Activated CD4-positive, CD25-positive, alpha-beta regulatory T cell treated with anti-CD3 and anti-CD28 coated beads, Interleukin-2, amount 50 U/mL, for 16 hours (primary cell): ENCODE measurements around the gene LILRB1.
"Not testable (repeated sequence)": the region's sequence is repeated elsewhere in the genome, so short reads cannot be mapped to it uniquely, and the experiment has no call there.

Experiments used
- DNase-seq: peaks from one replicate; pipeline ENCODE4 v3.0.0-alpha.2; 2020; ENCODE audit warnings: low read depth, low spot score

Gene LILRB1

DNA sequence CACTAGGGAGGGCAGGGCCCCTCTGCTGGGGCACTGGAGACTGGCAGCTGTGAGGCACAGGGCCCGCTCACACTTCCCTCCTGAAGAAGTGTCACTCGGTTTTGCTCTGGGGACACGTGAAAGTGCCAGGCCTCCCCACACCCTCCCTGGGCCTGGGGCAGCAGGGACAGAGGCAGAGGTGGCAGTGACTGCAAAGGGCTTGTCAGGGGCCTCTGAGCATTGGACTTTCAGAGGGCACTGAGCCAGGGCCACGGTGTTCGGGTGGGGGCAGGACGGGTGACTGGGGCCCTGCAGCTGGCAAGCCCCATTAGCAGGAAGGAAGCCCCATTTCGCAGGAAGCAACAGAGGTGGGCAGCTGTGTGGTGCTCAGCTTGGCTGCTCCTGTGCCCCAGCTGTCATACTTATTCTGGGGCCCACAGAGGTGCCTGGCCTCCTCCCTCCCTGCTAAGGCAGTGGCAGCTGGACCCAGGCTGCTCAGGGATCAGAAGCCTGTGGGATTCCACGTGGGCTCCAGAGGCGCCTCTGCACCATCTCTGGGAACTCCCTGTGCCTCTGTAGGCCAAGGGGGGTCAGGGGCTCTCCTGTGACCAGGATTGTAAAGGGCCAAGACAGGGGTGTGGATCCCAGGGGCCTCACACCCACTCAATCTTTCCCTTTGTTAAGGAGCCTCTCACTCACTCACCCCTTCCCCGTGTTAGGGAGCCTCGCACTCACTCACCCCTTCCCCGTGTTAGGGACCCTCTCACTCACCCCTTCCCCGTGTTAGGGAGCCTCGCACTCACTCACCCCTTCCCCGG is 5.2 kb upstream of the LILRB1 start:
- DNase-seq = not testable (repeated sequence)

DNA sequence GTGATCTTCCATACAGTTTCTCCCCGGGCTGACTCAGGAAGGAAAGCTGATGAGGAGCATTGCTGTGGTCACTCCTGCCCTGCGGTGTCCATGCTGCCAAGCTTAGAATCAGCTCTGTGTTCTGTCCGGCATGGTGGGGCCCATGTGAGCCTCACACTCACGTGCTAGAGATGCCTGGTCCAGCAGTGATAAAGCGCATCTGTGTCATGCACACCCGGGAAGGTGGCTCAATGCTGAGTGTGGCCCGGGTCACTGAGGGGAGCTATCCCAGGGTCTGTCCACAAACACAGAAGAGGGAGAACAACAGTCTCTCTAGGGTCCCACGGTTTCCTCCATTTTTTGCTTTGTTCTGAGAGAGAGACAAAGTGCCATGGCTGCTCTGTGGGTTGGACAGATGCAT is 3.5 kb upstream of the LILRB1 start:
- no peak for DNase-seq

DNA sequence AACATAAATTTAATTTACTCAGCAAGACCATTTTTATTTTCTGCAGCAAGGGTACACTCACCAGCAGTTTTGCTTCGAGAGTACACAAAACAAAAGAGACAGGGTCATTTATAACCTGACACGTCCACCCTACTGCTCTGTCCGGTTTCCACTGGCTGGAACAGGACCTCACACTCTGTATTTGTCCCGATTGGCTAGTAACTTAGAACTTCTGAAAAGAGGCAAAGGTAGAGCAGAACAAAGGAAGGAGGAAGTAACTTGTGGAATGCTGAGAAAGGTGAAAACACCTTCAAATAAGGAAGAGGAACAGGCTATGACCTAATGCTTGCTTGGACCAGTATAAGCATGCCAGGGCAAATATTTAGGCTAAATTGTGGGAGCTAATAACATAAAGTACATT is 2.4 kb upstream of the LILRB1 start:
- DNase-seq = not testable (repeated sequence)

DNA sequence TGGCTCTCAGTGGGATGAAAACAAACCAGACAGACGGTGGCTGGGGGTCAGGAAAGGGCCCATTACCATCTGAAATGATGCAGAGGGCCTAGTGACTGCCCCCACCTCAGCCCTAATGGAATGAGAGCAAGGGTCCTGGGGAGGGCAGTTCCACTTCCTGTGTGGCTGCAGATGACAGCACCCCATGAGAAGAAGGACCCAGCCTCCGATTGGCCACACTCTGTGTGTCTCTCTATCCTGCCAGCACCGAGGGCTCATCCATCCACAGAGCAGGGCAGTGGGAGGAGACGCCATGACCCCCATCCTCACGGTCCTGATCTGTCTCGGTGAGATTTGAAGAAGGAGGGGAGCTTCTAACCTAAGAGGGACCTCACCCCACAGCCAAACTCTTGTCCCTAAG is 498 bp downstream of the LILRB1 start:
- DNase-seq = no peak

DNA sequence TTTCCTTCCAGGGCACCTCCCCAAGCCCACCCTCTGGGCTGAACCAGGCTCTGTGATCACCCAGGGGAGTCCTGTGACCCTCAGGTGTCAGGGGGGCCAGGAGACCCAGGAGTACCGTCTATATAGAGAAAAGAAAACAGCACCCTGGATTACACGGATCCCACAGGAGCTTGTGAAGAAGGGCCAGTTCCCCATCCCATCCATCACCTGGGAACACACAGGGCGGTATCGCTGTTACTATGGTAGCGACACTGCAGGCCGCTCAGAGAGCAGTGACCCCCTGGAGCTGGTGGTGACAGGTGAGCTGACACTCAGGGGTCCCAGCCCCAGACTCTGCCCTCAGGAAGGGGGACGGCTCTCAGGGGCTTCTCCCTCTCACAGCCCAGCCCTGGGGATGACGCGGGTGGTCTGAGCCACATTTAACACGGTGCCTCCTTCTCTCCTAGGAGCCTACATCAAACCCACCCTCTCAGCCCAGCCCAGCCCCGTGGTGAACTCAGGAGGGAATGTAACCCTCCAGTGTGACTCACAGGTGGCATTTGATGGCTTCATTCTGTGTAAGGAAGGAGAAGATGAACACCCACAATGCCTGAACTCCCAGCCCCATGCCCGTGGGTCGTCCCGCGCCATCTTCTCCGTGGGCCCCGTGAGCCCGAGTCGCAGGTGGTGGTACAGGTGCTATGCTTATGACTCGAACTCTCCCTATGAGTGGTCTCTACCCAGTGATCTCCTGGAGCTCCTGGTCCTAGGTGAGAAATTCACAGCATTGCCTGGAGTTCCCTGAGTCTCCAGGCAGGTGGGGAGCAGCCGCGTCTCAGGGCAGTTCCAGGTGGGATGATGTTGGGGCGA is 1.4 kb downstream of the LILRB1 start:
- not testable (repeated sequence) for DNase-seq

DNA sequence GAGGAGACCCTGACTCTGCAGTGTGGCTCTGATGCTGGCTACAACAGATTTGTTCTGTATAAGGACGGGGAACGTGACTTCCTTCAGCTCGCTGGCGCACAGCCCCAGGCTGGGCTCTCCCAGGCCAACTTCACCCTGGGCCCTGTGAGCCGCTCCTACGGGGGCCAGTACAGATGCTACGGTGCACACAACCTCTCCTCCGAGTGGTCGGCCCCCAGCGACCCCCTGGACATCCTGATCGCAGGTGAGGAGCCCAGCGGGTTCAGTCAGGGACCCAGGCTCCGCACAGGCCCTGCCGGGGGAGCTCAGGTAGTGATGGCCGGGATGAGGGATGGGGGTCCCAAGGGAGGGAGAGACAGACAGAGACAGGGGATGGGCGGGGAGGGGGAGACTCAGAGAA is 2.2 kb downstream of the LILRB1 start:
- not testable (repeated sequence) for DNase-seq

DNA sequence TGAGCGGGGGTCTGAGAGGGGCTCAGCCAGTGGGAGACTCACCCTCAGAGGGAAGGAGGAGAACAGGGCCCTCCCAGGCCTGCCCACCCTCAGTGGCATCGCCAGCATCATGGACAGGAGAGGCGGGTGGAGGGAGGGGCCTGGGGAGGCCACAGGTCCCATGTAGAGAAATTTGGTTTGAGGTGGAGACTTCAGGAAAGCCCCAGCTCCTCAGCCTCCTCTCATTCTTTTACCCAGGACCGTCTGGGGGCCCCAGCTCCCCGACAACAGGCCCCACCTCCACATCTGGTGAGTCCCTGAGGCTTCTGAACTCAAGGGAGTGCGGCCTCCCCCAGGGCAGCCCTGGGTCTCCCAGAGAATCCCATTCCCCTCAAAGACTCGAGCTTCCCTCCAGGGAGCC is 3.1 kb downstream of the LILRB1 start:
- DNase-seq = no peak

DNA sequence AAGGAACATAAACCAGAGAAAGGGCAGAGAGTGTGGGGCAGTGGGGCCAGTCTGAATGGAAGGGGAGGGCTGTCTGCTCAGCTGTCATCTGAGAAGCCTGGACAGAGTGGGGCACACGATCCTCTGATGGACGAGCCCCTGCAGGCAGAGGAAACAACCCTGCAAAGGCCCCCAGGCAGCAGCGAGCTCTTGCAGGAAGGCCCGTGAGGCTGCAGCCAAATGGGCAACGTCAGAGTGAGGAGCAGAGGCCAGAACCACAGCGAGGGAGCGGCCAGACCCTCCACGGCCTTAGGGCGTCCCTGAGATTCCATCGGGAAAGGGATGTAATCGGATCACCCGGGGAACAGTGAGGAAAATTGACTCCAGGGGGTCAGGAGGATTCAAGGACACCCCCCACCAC is 5.8 kb downstream of the LILRB1 start:
- DNase-seq = not testable (repeated sequence)

DNA sequence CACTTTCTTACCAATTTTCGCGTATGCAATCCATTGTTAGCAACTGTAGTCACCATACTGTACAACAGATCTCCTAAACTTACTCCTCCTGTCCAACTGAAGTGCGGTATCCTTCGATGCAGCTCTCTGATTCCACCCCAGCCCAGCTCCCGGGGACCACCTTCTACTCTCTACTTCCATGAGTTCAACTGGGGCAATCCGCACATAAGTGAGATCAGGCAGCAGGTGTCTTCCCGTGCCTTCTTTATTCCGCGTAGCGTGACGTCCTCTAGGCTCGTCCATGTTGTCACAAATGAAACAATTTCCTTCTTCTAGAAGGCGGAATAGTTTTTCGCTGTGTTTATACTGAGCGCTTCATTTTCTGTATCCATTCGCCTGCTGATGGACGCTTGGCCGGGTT is 8.4 kb downstream of the LILRB1 start:
- no peak for DNase-seq

DNA sequence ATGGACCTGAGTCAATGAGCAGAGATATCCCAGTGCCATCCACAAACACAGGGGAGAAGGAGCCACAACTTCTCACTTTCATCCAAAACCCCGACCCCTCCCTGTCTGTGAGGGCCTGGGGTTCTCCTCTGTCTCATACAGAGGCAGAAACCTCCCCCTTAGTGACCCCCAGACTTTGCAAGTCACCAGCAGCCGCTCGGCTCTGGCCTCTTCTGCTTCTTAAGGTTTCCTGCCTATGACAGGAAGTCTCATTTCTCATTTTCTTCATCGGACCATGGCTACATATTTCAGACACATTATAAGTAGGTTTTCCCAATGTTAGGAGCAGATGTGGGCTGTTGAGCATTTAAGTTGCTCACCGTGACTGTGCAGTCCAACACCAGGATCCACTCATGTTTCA is 12.7 kb downstream of the LILRB1 start:
- DNase-seq = not testable (repeated sequence)

DNA sequence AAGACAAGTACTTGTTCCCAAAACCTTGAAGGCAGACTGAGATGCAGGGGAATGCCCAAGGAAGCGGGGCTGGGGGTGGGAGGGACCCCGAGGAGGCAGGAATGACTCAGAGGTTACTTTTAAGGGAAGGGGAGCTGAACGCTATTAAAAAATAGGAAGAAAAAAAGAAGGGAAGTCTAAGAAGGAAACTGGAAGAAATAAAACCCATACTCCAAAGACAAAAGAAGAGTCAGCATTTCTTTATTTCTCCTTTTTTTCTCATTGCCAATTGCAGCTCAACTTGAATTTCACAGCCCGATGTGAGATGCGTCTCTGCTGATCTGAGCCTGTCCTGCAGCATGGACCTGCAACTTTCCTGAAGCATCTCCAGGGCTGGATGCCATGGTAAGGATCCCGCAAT is 13.3 kb downstream of the LILRB1 start:
- not testable (repeated sequence) for DNase-seq

DNA sequence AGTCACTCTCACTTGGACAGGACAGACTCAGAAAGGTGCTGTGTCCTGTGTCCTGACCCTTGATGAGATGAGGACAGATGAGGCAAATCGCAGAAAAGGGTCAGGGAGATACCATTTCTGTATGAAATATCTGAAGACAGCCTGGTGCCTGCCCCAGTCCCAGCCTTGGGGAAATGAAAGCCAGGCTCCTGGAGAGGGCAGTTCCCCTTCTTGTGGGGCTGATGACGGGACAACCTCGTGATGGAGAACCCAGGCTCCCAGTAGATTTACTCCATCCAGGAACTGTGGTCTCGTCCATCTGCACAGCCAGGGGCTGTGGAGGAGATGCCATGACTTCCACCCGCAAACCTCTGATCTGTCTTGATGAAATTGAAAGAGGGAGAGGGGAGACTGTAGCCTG is 13.8 kb downstream of the LILRB1 start:
- no peak for DNase-seq

DNA sequence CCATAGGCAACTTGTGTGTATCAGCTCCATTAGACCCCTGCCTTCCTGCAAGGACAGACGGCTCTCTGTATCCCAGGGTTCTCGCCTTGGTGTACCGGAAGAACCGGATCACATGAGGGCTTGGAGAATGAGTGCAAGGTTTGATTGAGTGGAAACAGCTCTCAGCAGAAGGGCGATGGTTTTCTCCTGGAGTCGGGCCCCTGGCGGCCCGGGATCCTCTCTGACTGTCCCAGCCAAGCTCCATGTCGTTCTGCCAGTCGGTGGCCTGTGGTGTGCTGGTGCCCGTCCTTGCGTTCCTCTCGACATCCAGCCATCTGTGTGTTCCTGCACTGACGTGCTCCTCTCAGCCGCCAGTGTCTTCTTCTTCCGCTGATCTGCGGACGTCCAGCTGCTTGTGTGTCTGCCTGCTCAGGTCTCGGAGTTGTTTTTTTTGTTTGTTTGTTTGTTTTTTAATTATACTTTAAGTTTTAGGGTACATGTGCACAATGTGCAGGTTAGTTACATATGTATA is 16.1 kb downstream of the LILRB1 start:
- DNase-seq = no peak

DNA sequence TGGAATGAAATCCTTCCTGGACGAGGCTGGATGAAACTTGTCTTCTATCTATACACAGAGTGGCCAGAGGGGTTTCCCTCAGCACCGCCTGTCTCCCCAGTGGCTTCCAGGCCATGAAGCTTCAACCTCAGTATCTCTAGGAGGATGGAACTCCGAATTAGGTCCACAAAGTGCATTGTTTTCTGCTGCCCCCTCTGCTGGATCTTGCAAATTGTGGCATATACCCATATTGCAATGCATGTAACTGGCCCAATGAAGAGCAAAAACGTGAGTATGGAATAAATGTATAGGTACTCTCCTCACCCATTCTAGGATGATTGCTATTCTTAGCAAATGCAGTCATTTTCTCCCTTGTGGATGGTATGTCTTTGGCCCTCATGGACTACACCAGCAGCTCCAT is 17.8 kb downstream of the LILRB1 start:
- no peak for DNase-seq

DNA sequence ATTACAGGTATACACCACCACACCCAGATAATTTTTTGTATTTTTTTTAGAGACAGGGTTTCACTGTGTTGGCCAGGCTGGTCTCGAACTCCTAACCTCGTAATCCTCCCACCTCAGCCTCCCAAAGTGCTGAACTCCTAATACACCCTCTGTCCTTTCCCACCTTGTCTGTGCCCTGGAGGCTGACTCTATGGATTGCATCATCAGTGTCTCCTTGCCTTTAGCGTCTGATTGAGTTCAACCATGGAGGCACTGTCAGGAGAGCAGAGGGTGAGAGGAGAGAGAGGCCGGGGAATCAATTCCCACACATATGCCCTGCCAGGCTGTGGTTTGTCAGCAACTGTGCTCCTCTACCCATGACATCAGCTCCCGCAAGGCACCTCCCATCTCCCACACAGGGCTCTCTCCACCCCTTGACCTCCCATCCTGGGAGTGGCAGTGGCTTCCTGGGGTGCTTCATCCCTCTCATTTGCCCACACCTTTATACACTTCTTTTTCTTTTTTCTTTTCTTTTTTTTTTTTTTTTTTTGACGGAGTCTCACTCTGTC is 19.9 kb downstream of the LILRB1 start:
- no peak for DNase-seq

DNA sequence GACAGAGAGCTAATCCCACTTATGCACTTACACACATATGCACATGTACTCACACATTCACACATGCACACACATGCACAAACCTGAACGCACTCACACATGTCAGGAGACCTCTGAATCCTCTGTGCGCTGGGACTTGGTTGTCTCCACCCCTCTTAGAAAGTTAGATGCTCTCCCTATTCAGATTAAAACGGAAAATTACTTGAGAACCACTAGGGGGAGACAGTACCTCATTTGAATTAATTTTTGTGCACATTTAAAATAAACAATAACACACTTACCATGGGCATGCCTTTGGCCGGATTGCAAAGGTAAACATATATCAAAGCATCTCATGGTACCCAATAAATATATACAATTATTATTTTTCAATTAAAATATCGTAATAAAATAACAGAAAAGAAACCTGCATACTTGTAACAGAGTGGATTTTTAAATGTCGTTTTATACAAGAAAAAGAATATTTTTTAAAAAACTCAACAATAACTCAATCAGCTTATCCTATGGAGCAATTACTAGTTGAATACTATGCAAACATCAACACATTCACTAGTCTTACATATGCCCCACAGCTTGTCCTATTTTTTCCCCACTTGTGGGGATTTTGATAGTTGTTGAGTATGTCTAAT is 23.0 kb downstream of the LILRB1 start:
- no peak for DNase-seq

DNA sequence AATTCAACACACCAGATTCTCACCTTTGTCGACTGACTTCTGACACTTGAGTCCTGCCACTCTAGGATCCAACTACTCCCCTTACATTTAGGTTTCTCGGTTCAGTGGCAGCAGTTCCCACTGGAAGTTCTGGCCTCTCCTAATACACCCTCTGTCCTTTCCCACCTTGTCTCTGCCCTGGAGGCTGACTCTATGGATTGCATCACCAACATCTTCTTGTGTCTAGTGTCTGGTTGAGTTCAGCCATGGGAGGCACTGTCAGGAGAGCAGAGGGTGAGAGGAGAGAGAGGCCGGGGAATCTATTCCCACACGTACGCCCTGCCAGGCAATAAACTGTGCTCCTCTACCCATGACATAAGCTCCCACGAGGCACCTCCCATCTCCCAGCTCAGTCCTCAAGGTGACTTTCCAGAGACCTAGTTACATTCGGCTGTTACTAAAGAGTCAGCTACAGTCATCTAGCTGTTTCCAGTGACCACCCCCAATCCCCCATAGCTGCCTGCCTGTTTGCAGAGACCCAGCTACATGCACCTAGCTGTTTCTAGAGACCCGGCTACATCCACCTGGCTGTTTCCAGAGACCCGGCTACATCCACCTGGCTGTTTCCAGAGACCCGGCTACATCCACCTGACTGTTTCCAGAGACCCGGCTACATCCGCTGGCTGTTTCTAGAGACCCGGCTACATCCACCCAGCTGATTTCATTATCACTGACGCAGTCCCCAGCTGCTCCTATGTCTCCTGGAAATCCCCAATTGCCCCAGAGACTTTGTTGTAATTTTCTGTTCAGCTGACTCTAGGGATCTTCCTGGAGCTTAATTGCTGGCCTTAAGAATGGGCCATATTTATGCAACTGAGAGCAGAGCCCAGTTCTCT is 24.4 kb downstream of the LILRB1 start:
- DNase-seq = no peak

DNA sequence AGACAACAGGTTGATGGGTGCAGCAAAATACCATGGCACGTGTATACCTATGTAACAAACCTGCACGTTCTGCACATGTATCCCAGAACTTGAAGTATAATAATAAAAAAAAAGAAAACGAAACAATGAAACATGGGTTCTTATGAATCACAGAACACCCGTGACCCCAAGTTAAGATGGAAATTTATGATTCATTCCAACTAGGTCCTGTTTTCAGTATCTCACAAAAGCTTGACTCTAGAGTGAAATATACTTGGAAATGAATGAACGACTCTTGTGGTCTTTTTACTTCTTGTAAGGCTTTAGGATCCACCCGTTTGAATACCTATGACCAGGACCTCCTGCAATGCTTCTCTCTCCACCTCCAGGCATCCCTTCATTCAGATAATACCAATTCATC is 29.0 kb downstream of the LILRB1 start:
- DNase-seq = no peak

DNA sequence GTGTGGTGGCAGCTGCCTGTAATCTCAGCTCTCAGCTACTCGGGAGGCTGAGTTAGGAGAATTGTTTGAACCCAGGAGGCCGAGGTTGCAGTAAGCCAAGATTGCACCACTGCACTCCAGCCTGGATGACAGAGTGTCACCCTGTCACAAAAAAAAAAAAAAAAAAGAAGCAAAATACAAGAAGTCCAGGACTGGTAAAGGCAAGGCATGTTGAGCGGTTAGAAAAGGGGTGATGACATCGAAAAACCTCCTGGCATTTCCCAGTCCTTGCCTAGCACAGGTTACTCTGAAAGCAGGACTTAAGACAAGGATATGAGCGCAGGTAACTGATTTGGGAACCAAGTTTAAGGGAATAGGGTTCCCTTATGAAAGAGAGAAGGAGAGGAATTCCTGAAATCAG is 30.0 kb downstream of the LILRB1 start:
- no peak for DNase-seq

DNA sequence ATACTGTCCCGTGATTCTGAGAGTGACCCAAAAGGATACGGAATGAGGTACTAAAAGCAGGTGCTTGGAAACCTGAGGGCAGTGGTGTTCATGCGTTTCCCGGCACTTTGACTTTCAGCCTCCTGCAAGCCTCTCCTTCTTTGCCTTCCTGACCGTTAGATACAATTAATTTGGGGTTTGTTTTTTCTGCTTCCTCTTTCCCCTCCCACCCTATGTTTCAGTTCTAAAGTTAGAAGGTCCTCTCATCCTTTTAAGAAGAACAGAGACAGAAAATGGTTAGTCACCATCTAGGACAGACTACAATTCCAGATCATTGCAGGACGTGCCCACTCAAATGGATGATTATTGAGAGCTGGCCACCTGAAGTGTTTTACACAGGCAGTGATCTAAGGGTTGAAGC is 30.7 kb downstream of the LILRB1 start:
- DNase-seq = no peak
